Measurements from ENCODE around the gene PTH. TPM values are rescaled to one million over a fixed set of nuclear protein-coding genes. Genes with fewer than 3 reads are reported as not detected.

PTH gene
- not detected in 2 replicates for total RNA-seq

GRCh38 chr11:13495929-13496328 lies at the start of gene PTH:
Gene PTH (minus strand): TSS chr11:13495997. CDS start chr11:13492855, 3,142 bp downstream.

GRCh38 chr11:13462901-13463778 lies 32.7 kb downstream of the PTH start, which contains the start of gene BTBD10:
Gene BTBD10 (minus strand): TSS chr11:13463222. CDS start chr11:13445124, 18,098 bp downstream.

Other genes with a start within 250 kb of the PTH start
- 9.4 and 11.3 TPM in 2 replicates for gene BMAL1, start 218.2 kb downstream of the PTH start, total RNA-seq
- 27.6 and 39.5 TPM in 2 replicates for gene BTBD10, start 32.8 kb downstream of the PTH start, total RNA-seq
- 22.3 and 23.5 TPM in 2 replicates for gene FAR1, start 172.7 kb upstream of the PTH start, total RNA-seq

Data from bronchus fibroblast of lung (primary cell).